Fibroblast of lung (primary cell): ENCODE results near the gene PRDX6.

Source experiments
- CTCF ChIP-seq, 2 donors: IDR thresholded peaks in 1 of 2; conservative IDR thresholded peaks in 1 of 2; 1 replicate in 1 of 2; 2 replicates in 1 of 2; pipeline ENCODE4 v1.5.1; 2011 to 2012; ENCODE audit warnings: low read length in 2 of 2, control low read depth in 1 of 2, inconsistent platforms in 1 of 2, low read depth in 1 of 2, mild to moderate bottlenecking in 1 of 2
- EZH2 ChIP-seq: IDR thresholded peaks from 2 replicates; pipeline ENCODE4 v1.5.1; 2012; ENCODE audit warnings: low read length, control low read depth, mild to moderate bottlenecking; ENCODE audit errors: missing control alignments

GRCh38 chr1:173527151-173527826, 50.2 kb downstream of the PRDX6 start:
- TF ChIP-seq CTCF (conservative IDR thresholded peaks at IDR 0.05 in 1 of 2, IDR thresholded peaks at IDR 0.05 in 1 of 2; ENCODE audit: low read depth in 1 of 2, low read length in 2 of 2) (no peak), EZH2 (no peak)
